Stimulated activated CD4-positive, alpha-beta T cell treated with anti-CD3 and anti-CD28 coated beads, Interleukin-1b, Interleukin-23, amount 100 ng/mL, for 48 hours (primary cell): ENCODE data around the gene FRAS1.
"Not testable (repeated sequence)": the region's sequence is repeated elsewhere in the genome, so short reads cannot be mapped to it uniquely, and the experiment has no call there.

Source experiments
- DNase-seq: peaks from one replicate; pipeline ENCODE4 v3.0.0-alpha.2; 2020

Gene FRAS1

DNA sequence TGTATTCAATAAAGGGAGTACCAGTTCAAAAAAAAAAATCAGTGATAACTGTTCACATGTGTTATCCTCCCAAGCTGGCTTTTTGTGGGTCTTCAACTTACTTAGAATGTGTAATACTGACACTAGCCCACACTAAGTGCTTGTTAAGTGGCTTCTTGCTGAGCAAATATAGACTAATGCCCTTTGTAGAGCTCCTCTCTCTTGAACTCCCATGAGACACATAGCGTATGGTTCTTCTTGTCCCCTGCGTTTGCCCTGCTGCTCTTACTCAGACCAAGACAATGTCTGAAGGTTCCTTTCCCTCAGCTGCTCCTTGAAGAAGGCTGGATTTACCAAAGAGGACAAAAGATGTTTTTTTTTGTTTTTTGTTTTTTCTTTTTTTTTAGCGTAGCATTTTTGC lies 110.9 kb downstream of the FRAS1 start:
- DNase-seq, result no peak

DNA sequence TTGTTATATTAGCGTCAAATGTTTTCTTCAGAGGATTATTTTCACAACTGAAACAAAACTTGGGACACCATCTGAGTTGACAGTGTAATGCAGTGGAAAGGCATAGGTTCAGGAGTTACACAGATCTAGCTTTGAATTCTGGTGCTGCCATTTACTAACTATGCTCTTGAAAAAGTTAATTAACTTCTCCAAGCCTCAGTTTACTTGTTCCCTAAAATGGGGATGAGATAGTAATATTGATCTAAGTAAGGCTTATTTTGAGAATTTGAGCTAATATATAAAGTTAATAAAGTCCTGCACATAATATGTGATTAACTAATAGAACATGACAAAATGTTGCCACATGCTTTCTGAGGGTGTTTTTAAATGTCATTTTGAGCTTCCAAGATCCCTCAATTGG lies 112.6 kb downstream of the FRAS1 start:
- DNase-seq, result no peak

DNA sequence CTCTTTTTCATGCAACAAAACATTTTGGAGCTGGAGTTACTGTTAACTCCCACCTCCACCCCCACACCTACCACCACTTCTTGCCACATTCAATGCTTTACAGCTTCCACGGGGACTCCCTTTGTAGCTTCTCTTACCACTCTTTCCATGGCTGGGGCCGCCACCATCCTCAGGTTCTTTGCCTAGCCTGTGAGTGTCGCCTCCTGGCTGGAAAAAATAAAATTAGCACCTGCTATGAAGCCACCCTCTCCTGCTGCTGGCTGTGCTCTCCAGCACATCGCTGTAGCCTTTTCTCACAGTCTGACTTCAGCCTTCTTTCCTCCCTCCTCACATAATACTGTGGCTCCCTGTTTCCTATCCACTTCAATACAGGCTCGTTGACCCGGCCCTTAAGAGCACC lies 114.4 kb downstream of the FRAS1 start:
- no peak for DNase-seq

DNA sequence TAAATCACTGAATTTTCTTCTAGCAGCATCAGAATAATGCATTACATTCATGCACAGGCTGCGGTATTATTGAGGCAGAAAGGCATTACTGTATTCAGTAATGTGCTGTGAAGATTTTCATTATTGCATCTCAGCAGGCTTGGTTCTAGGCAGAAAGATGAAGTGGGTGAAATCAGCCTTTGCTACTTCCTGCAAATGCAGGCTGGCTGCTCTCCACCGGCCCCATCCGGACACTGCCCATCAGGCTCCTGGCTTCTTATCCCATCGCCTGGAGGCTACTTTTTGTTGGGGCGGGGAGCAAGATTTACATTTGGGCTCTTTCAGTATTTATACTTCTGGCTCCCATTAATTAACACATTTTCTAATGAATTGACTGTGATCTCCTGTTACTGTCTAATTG lies 117.8 kb downstream of the FRAS1 start:
- no peak for DNase-seq

DNA sequence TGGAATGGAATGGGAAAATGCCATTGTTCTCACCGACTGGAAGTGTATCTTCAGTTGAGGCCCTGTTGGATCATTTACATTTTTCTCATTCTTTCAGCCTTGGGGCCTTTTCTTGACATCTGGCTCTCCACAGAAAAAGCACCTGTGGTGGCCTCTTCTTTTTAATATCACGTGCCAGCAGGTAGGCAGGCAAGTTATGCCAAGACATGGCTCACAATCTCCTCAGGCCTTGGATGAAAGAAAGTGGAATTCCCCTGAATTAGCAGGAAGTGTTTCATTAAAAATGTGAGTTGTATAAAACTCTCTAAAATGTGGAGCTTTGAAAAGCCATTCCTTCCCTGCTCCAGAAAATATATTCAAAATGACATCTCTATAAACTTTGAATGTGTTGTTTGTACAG lies 122.1 kb downstream of the FRAS1 start:
- DNase-seq, result no peak

DNA sequence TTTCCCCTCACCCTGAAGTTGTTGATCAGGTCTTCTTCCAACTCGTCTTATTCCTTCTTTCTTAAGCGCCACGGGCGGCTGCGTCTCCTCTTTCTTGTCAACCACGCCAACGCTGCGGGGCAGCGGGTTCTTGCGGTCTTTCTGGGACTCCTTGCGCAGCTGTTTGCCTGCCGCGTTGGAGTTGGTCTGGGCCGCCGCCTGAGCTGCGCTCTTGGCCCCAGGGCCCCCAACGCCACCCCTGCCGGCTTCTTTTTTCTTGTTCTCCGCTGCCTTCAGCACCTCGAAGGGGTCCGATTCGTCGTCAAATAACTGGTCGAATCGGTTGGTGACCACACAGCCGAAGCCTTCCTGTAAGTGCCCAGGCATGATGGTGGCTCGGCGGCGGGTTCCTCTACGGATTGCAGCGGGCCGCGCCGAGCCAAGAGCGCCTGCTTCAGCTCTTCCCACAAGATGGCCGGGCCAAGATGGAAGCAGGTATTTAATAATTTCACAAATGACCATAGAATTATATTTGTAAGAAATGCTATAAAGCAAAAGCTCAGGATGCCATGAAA lies 124.6 kb downstream of the FRAS1 start:
- DNase-seq, result not testable (repeated sequence)

DNA sequence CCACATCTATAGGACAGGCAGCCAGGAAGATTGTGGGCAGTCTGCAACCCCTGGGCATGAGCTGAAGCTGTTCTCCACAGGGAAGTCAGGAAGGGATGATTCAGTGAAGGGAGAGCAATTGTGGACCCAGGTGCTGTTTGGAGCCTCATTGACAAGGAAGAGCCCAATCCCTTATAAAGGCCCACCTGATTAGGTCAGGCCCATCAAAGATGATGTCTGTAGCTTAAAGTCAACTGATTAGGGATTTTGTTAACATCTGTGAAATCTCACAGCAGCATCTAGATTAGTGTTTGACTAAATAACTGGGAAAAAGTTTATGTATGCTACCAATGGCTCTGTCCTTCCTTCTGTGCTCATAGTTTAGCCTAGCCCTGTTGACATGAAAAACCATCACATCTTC lies 127.5 kb downstream of the FRAS1 start:
- DNase-seq, result no peak

DNA sequence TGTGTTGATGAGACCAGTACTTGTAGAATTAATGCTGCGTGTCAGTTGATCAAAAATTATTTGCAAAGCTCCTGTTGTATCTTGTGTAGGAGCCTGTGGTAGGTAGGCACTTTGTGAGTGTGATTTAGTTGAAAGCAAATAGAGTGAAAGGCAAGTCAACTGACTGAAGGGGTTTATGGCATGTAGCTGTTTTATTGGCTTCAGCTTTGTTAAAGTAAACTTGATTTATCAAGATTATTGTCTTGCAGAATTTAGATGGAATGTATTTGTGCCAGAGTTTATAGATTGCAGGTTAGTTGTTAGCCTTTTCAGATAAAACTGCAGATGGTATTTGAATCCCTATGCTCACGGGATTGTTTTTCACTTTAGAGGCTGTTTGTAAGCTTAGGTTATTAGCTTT lies 128.0 kb downstream of the FRAS1 start:
- no peak for DNase-seq

DNA sequence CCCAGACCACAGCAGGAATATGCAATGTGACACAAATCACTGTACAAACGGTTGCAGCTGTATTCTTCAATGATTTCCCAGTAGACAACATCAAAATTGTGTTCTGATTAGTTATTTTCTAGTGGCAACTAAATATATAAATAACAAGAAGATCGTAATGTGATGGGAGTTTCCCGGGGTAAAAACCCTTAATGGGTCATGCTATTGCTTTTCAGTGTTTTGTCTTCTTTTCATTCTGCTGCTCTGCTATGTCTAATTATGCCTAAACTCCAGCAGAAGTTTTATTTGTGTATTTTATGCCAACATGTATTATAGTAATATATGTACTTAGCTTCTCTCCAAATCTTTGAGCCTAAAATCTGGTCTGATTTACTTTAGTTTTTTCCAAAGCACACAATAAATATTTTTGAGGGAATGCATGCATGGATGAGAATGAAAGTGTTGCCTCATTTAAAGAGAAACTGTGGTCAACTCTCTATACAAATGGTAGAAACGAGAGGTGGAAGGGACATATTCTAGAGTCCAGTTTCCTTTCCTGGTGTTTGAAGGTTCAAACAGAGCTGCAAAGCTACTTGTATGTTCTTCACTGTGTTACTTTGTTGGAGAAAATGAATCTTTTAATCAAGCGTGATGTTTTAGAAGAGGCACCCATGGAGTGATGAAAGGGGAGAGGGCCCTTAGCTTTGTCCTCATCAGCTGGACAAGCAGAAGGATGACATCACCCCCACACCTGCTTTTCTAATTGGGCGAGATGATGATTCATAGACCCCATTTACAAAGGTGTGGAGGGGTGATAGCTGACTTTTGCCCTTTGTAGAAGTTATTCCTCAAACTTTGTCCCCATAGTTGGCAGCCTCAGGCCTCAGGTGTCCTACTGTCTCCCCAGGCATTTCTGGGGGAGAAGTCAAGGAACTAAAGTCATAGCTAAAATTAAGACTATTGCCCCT lies 129.7 kb downstream of the FRAS1 start:
- DNase-seq, result no peak

DNA sequence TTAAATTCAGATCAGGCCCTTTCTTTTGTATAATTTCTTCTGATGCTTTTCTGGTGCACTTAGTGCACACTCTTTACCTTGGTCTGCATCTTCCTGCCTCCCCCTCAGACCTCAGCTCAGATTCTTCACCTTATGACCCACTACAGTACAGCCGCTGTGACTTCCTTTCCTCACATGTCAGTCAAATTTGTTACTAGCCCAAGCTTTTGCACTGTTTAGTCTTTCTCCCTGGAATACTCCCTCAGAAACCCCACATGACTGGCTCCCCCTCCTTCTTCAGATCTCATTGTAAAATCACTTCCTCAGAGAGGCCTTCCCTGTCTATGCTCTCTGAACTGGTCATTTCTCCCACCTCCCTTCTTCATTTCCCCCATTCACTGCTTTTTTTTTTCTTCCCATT lies 132.9 kb downstream of the FRAS1 start:
- DNase-seq, result no peak

DNA sequence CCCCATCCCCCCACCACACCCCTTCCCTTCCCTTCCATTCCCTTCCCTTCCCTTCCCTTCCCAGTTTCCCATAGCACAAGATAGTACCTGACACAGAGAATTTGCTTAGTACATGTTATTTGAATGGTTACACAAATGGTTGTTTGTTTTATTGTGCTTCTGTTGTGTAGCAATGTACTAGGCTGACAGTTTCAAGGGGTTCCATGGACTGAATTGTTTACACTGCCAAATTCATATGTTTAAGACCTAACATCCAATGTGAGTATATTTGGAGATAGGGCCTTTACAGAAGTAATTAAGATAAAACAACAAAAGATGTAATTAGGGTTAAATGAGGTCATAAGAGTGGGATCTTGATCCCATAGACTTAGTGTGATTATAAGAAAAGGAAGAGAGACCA lies 133.5 kb downstream of the FRAS1 start:
- DNase-seq, result no peak

DNA sequence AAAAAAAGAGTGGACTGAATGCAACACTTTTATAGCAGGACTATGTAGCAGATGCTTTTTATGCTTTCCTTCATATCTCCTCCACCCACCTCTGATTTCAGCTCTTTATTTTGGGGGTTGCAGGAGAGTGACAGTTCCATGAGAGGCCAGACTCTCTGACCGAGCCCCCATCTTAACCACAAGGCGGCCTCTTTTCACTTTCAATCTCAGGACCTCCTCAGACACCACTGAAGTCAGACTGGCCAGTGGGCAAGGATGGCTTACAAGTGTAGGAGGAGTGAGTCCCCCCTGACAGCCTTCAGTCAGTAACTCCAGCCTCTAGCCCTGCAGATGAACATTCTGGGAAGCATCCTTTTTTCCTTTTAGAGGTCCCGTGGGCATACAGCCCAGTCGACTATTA lies 140.8 kb downstream of the FRAS1 start:
- DNase-seq, result no peak

DNA sequence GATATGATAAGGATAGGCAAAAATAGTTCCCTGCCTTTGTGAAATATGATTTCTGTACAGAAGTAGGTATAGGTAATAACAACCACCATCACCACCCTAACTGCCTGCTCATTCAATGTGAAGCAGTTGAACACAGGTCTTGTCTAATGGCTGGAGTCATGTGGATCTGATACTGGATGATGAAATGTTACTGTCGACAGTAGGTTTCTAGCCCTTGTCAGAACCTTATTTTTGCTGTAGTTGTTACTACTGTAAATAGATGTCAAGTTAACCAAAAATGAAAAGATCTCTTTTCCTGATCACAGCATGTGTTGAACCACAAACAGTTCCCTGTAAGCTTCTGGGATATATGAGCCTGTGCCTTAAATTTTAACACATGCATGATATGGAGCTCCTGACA lies 142.9 kb downstream of the FRAS1 start:
- DNase-seq, result no peak

DNA sequence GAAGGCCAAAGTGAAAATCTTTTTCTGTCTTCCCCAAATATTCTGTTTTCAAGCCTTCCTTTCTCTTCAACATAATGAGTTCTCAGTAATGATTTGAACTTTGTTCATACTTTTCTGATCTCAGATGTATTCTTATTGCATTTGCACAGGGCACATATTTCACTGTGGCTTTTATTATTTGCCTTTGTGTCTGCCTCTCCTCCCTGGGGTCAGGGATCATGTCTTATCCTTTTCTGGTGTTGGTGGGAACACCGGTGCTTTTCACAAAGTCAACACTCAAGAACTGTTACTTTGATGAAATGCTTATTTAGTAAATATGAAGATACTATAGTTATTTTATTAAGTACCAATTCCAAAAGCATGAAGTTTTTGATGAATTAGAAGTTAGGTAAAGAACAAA lies 143.8 kb downstream of the FRAS1 start:
- DNase-seq, result no peak

DNA sequence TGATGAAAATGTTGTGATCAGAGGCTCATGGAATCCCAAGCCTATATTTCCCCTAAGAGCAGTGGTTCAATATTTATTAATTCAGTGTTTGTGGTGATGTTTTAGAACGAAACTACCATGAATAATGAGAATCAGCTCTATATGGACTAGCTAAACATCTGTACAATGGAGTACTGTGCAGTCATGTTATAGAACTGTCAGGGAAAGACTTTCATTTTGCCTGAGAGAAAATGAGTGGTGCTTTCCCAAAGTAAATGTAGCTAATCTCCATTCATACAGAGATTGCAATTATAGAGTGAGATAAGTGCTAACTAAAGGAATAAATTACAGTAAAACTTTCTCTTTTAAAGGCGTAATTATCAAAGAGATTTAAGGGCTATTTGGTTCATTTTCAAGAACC lies 147.1 kb downstream of the FRAS1 start:
- no peak for DNase-seq

DNA sequence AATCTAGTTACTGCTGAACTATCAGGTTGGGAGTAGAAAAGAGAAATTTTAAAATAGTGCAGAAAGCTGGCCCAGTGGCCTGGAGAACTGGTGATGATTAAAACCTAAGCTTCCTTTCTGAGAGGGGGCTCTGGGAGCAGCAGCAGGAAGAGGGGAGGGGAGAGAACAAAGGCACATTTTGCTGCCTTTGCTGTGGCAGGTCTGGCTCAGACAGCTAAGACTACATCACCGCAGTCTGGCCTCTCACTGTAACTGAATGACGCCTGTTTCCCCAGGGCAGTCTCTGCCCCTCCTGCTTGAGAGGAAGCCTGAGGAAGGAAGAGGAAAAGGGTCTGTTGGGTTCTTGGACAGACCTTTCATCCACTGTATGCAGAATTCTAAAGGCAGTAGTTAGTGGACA lies 148.5 kb downstream of the FRAS1 start:
- DNase-seq, result no peak

DNA sequence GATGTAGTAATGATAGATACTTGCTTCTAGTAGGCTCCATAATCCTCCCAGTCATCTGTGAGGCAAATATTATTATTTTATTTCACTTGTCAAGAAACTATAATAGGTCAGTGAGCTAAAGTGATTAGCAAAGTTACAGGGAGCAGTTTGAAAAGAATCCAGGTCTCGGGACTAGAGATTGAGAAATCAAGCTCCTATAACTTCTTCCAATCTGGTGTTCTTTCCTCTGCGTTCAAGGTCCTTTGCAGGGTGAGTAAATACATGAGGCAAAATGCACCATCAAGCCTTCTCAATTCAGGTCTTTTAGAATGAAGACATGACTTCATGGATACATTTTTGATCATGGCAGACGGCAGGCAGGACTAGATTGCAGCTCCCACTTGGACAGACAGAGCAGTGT lies 150.4 kb downstream of the FRAS1 start:
- DNase-seq, result no peak

DNA sequence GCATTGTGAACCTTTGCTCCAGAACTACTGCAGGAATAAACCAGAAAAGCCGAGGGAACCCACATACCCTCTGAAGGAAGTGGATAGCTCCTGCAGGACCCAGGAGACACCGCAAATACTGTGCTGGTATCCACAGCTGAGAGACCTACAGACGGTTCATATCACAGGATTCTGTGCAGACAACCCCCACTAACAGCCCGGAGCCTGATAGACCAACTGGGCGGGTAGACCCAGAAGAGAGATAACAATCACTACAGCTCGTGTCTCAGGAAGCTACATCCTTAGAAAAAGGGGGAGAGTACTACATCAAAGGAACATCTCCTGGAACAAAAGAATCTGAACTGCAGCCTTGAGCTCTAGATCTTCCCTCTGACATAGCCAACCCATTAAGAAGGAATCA lies 150.8 kb downstream of the FRAS1 start:
- DNase-seq, result no peak

DNA sequence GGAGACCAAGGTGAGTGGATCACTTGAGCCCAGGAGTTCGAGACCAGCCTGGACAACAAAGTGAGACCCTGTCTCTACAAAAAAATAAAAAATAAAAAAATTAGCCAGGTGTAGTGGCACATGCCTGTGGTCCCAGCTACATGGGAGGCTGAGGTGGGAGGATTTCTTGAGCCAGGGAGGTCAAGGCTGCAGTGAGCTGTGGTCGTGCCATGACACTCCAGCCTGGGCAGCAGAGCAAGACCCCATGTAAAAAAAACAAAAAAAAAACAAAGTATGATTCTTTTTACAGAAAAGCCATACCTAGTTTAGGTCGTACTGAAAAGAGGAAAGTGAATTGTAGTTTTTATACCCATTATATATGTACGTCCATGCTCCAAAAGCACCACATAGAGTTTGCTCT lies 151.8 kb downstream of the FRAS1 start:
- not testable (repeated sequence) for DNase-seq

DNA sequence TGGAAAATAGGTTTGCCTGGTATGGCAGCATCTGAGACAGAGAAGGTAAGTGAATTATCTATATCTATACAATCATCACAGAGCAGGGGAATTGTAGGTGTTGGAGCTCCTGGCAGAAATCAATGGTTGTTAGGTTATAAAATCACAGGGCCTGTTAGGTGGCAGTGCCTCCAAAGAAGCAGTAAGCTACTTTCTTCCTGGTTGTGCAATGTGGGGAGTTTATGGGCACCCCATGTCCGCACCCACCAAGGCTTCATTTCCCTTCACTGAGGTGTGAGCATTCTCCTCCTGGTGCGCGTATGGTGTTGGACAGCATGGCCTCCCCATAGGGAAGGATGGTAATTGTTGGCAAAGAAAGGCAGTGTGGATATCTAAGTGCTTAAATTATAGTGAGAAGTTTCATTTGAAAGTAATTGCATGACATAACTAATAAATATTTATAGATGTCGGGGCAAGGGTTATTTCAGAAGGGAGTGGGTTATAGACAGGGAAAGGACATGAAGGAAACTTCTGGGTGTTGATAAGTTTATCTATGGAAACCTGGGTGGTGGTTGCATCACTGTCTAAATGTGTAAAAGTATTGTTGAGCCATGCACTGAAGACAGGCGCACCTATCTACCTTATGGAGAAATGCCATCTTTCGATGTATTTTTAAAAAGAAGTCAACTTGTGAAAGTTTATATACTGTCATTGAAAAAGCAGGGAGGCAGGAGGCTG lies 153.7 kb downstream of the FRAS1 start:
- DNase-seq, result no peak

DNA sequence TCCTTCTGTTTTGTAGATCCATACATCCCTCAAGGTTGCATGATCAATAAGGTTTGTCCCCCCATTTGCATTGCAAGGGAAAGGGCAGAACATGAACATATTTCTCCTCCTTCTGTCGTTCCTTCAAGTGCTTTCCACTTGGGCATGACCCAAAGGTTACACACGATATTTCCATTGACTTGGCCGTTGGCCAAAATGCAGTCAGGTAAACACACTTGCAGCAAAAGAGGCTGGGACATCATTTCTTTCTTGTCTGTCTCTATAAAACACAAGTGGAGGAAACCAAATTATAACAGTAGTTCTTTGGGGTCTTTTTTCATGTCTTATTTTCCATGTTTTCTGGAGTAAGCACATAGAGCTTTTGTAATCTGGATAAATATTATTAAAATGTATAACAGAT lies 156.1 kb downstream of the FRAS1 start:
- no peak for DNase-seq

DNA sequence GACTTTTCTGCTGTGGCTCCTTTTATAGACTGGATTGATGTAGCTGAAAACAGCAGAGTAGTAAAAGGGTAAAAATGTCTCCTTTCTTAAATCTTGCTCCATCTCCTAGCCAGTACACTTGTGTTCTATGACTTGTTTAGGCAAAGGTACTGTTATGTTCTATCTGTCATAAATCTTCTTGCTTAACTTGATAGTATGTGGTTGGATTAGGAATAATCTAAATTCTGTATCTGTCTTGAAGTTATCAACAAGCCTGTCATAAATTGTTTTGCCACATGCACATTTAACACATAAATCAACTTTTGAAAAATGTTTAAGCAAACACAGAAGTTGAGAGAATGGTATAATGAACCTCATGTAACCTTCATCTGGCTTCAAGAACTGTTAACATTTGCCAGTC lies 157.0 kb downstream of the FRAS1 start:
- no peak for DNase-seq

DNA sequence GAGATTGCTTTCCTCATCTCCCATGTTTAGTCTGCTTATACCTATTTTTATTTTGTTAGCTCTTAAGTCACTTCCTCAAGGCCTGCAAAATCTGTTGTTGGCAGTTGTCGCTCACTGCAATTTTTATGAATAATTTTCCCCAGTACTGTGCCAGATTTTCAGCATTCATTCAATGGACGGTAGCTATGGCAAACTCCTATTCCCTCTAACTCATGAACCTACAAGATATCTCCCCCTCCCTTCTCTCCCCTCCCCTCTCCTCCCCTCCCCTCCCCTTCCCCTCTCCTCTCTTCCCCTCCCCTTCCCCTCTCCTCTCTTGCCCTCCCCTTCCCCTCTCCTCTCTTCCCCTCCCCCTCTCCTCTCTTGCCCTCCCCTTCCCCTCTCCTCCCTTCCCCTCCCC lies 160.4 kb downstream of the FRAS1 start:
- no peak for DNase-seq

DNA sequence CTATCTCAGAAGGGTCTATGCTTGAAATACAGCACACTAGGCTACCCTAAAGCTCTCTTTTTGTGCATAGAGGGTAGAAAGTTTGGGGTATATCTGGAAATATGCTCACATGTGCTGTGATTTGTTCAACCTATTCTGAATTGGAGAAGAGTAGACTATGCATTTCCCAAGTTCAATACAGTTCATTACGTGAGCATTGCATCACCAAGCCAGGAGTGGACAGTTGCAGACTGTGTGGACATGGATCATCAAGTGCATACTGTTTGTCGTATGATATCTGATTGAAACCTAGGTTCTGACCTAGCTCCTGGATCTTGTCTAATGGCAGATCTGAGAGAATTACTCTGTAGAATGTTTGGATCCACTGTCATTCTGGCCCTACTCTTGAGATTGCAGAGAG lies 161.1 kb downstream of the FRAS1 start:
- no peak for DNase-seq
